ENCODE data around the gene LGMN.
"Not testable (repeated sequence)": the region's sequence is repeated elsewhere in the genome, so short reads cannot be mapped to it uniquely, and the experiment has no call there.

The LGMN gene

GRCh38 chr14:92718664-92719063, 29.8 kb downstream of the LGMN start:
- no peak for DNase-seq (ENCODE audit: low read depth, low spot score)
- H3K4me3 ChIP-seq (ENCODE audit: low read depth, low read length) = no peak overlapping the region
- TF ChIP-seq, protein P1, sequence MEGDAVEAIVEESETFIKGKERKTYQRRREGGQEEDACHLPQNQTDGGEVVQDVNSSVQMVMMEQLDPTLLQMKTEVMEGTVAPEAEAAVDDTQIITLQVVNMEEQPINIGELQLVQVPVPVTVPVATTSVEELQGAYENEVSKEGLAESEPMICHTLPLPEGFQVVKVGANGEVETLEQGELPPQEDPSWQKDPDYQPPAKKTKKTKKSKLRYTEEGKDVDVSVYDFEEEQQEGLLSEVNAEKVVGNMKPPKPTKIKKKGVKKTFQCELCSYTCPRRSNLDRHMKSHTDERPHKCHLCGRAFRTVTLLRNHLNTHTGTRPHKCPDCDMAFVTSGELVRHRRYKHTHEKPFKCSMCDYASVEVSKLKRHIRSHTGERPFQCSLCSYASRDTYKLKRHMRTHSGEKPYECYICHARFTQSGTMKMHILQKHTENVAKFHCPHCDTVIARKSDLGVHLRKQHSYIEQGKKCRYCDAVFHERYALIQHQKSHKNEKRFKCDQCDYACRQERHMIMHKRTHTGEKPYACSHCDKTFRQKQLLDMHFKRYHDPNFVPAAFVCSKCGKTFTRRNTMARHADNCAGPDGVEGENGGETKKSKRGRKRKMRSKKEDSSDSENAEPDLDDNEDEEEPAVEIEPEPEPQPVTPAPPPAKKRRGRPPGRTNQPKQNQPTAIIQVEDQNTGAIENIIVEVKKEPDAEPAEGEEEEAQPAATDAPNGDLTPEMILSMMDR (IDR thresholded peaks at IDR 0.05; ENCODE audit: insufficient read depth, low read length, missing control alignments) = no peak
- ChIA-PET CTCF (interaction anchor here (1.1 to 13.4 kb wide), 4 partner anchors 10 to 65 kb away, joined by 4 to 170 read pairs (median 8); no protein-coding TSS in a partner anchor), POLR2A (no interaction called here)

GRCh38 chr14:92717571-92718042, 30.8 kb downstream of the LGMN start:
- DNase-seq (ENCODE audit: low read depth, low spot score) = no peak
- TF ChIP-seq, protein P1 (IDR thresholded peaks at IDR 0.05; ENCODE audit: insufficient read depth, low read length, missing control alignments) = no peak
- no peak overlapping the region for H3K4me3 ChIP-seq (ENCODE audit: low read depth, low read length)
- ChIA-PET CTCF (interaction anchor here (0.7 to 13.4 kb wide), 6 partner anchors 9 to 74 kb away, joined by 3 to 170 read pairs (median 4); no protein-coding TSS in a partner anchor), POLR2A (interaction anchor here (1.7 kb wide), 1 partner anchor 31 kb away, joined by 5 read pairs; the partner anchor contains the start of gene LGMN)

- TF ChIP-seq, protein P1 (IDR thresholded peaks at IDR 0.05; ENCODE audit: insufficient read depth, low read length, missing control alignments) = no peak
- no peak overlapping the region for H3K4me3 ChIP-seq (ENCODE audit: low read depth, low read length)
- ChIA-PET POLR2A (no interaction called here), CTCF (interaction anchor here (0.8 to 13.4 kb wide), 2 partner anchors 9 to 67 kb away, joined by 3 to 170 read pairs; no protein-coding TSS in a partner anchor)
- no peak for DNase-seq (ENCODE audit: low read depth, low spot score)
These were observed 32.3 kb downstream of the LGMN start for GRCh38 chr14:92716131-92716530.

DNA sequence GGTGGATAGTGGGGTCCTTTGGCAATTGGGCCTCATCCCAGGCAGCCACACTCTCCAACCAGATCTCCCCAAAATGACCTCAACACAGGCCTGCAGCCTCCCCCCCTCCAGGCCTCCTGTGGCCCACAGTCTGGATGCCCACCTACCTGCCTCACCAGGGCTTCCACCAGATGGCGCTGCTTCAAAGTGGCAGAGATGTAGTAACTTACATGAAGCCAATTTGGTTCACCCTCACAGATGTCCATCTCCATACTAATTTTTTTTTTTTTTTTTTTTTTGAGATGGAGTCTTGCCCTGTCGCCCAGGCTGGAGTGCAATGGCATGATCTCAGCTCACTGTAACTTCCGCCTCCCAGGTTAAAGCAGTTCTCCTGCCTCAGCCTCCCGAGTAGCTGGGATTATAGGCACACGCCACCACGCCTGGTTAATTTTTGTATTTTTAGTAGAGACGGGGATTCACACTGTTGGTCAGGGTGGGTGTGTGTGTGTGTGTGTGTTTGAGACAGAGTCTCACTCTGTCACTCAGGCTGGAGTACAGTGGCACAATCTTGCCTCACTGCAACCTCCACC, 33.6 kb downstream of the LGMN start:
- TF ChIP-seq, protein P1 (IDR thresholded peaks at IDR 0.05; ENCODE audit: insufficient read depth, low read length, missing control alignments) = peak; percentile 76
- ChIA-PET CTCF (interaction anchor here (0.7 to 13.4 kb wide), 11 partner anchors 11 to 74 kb away, joined by 3 to 170 read pairs (median 3); no protein-coding TSS in a partner anchor), POLR2A (interaction anchor here (1.2 kb wide), 1 partner anchor 34 kb away, joined by 4 read pairs; the partner anchor contains the start of gene LGMN)
- not testable (repeated sequence) for DNase-seq (ENCODE audit: low read depth, low spot score); H3K4me3 ChIP-seq (ENCODE audit: low read depth, low read length)

DNA sequence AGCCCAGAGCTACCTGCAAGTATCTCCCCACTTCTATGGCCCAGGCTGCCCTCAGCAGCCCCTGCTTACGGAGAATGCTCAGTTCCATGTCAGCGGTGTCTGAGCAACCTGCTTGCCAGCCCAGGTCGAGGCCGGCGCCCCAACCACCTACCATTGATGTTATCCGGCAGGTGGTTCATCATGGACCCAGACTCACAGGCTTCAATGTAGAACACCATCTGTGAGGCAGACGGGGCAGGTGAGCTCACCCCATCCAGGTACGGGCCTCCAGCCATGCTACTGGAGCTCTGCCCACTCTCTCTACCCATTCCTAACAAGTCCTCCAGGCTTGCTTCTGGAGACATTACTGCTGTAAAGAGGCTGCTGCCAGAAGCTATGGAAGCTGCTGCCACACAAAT, 35.8 kb downstream of the LGMN start:
- CTCF ChIA-PET = interaction anchor here (0.8 to 13.4 kb wide), 8 partner anchors 9 to 75 kb away, joined by 3 to 170 read pairs (median 6); no protein-coding TSS in a partner anchor

More for the DNA sequence above, 35.8 kb downstream of the LGMN start:
- H3K4me3 ChIP-seq (ENCODE audit: low read depth, low read length) = no peak overlapping the region
- no peak for DNase-seq (ENCODE audit: low read depth, low spot score)
- TF ChIP-seq, protein P1 (IDR thresholded peaks at IDR 0.05; ENCODE audit: insufficient read depth, low read length, missing control alignments) = no peak
- POLR2A ChIA-PET = interaction anchor here (0.7 kb wide), 1 partner anchor 591 kb away, joined by 3 read pairs; the partner anchor contains the start of gene CPSF2
